Ovary (tissue), 3 donors: ENCODE measurements around the gene GRK1.

ENCODE experiments used
- POLR2A ChIP-seq: fragments of 450-650 bp; IDR thresholded peaks from one replicate; pipeline ENCODE4 v1.6.1; 2017; ENCODE audit warnings: antibody characterized with exemption, mild to moderate bottlenecking, moderate library complexity
- TF ChIP-seq, protein P1 (sequence below), 3 donors: fragments of 450-650 bp in 2 of 3; fragments of 200-600 bp in 1 of 3; IDR thresholded peaks; one replicate each; pipeline versions ENCODE4 v1.5.1 to v1.8.0; 2016 to 2022; ENCODE audit warnings: antibody characterized with exemption in 3 of 3, mild to moderate bottlenecking in 1 of 3
- donor health status: DM: no; HTN: no; CAD: no.

DNA sequence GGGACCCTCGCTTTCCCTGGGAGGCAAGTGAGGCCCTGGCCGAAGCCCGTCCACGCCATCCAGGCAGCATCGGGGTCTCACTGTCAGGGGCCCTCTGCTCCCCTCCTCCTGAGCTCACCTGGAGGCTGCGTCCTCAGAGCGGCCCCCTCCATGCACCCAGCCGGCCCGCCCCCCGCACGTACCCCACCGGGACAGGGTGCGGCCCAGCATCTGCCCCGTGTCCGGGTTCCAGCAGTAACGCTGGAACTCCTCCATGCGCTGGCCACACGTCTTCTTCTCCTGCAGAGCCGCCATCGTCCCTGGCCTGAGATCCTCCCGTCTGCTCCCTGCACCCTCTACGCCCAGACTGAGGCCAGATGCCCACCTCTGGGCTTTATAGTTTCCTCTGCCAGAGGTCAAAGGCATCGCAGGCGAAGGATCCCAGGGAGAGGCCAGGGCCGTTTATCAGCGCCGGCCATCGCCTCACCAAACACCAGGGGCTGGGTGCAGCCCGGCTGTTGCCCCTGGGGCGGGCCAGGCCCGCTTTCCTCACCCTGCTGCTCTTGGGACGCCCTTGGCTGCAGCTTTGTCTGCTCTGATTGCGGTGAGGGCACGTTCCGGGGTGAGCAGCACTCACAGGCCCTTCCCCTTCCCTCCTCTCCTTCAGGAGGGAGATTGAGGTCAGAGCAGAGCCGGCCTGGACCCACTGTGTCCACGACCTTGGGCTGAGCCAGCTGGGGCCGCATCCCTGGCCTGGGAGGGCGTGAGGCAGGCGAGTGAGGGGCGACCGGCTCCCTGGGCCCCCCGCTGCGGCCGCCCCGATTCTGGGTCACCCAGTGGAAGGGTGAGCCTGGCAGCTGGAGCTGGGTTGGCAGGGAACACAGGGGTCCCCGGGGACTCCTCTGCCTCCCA, 8.9 kb upstream of the GRK1 start, which contains the start of gene ATP4B:
- TF ChIP-seq, protein P1, sequence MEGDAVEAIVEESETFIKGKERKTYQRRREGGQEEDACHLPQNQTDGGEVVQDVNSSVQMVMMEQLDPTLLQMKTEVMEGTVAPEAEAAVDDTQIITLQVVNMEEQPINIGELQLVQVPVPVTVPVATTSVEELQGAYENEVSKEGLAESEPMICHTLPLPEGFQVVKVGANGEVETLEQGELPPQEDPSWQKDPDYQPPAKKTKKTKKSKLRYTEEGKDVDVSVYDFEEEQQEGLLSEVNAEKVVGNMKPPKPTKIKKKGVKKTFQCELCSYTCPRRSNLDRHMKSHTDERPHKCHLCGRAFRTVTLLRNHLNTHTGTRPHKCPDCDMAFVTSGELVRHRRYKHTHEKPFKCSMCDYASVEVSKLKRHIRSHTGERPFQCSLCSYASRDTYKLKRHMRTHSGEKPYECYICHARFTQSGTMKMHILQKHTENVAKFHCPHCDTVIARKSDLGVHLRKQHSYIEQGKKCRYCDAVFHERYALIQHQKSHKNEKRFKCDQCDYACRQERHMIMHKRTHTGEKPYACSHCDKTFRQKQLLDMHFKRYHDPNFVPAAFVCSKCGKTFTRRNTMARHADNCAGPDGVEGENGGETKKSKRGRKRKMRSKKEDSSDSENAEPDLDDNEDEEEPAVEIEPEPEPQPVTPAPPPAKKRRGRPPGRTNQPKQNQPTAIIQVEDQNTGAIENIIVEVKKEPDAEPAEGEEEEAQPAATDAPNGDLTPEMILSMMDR (IDR thresholded peaks at IDR 0.05), result no peak
- TF ChIP-seq POLR2A, result no peak
